GM18873 (cell line): Measurements from ENCODE around the gene AHCYL1.

ENCODE experiments used
- ATAC-seq: cut with Tn5 transposase; IDR thresholded peaks from one replicate; pipeline ENCODE4 v1.9.1; 2021; ENCODE audit warnings: mild to moderate bottlenecking, moderate library complexity, moderate number of reproducible peaks; ENCODE audit not compliant: unreplicated experiment, low FRiP score

The AHCYL1 gene

DNA sequence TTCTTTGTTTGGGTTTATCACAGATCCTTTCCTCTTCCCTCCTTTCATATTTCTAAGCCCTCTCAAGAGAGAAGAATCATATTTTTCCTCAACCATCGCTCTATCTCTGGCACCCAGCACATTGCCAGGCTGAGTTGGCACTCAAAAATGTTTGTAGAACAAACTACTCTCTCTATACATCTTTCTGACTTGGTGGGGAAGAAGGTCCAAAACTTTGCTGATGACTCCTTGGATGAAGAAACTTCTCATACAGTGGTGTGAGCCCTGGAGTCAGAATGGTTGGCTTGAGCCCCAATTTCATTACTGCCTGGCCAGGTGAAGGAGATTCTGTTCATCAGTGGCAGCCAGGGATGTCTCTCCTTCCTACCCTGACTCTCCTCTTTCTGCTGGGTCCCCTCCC is 74.0 kb downstream of the AHCYL1 start:
- no peak for ATAC-seq

DNA sequence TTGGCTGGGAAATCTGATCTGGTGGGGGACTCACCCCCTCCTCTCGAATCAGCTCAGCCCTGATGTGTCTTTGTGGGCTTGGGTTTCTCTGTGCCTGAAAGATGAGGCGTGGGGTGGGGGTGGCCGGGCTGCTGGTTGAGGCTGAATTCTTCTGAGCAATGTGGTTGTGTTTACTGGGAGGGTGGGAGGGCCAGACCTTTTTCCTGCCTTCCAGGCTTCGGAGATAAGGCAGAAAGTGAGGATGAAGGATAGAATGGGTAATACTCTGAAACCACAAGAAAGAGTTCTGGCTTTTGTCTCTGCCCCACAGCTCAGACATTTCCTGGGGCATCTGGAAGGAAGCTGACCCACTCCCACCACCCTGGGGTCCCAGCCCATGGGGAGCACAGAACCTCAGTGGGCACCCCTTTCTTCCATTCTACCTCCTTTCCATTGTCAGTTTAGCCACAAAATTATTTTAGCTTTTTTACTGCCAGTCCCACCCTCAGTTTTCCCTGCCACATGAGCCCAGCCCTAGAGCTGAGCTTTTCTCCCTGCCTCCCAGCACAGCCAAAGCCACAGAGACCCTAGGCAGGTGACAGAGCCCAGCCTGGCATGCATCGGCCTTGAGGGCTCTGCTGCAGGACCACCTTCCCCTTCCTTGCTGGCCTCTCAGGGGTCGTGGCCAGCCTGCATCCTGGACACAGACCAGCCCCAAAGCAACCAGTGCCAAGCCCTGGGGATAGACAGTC is 74.7 kb downstream of the AHCYL1 start:
- no peak for ATAC-seq

DNA sequence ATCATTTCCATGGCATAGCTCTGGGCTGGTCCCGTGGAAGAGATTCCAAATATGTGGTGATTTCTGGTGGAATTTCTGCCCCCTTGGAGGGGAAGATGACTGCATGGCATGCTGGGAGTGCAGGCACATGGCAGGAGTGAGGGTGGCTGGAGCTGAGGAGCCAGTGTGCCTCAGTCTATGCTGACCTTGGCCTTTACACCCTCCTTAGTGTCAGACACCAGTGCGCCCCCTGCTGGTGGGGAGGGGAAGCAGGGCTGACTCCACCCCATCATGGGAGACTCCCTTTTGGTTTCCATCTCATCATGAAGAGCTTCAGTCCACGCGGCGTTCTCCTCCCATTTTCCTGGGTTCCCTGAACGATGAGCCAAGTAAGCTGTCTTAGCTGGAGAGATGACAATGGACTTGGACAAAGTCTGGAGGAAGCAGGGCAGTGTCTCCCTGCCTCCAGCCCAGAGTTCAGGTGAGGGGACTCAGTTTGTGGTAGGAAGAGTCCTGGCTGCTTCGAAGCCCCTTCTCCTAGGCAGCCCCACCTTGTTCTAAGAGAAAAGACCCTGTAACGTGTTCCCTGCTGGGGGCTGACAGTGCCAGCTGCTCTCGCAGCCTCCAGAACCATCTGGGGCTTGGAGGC is 75.6 kb downstream of the AHCYL1 start:
- ATAC-seq, result no peak

DNA sequence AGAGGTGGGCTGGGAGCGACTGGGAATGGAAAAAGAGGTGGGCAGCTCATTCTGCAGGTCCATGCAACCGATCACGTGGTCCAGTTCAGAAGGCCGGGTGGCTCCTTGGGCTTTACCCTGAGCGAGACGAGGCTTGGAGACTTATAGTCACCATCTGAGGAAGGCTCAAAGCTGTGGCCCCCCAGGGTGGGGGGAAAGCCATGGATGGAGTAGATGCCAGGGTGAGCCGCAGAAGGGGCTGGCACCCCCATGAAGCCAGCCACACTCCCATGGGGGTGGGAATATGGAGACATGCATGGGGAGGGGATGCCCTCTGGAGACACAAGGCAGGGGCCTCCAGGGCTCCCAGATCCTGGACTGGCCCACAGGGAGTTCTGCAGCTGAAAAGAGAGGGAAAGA is 76.1 kb downstream of the AHCYL1 start:
- no peak for ATAC-seq

DNA sequence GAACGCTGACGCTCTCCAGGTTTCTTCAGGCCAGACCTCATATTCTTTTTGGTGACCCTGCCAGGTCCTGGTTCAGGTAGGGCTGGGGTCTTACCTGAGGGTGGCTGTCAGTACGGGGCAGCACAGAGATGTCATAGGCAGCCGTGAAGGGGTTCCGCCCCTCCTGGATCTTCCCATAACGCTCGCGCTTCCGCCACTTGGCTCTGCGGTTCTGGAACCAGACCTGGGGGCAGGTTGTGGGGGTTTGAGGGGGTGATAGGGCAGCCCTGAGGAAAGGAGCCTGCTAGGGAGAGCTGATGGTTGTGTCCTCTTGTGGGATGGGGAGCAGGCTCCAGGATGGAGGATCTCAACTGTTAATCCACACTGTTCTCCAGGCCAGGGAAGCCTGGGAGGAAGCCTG is 76.8 kb downstream of the AHCYL1 start:
- ATAC-seq, result no peak

DNA sequence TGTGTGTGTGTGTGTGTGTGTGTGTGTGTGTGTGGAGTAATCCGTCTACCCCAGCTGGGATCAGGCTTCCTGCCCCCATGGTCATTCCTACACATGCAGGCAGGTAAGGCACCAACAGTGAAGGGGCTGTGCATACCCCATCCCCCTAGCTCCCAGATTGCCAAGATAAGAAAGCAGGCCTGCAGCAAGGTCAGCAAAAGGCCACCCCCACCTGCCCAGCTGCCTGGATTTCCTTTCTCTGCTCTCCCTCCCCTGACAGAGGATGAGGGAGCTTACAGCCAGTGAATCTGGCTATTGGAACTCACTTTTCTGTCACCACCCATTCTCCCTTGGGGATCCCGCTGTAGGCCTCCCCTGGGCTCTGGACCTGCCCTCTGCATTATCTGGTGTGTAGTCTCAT is 78.0 kb downstream of the AHCYL1 start:
- ATAC-seq, result no peak

DNA sequence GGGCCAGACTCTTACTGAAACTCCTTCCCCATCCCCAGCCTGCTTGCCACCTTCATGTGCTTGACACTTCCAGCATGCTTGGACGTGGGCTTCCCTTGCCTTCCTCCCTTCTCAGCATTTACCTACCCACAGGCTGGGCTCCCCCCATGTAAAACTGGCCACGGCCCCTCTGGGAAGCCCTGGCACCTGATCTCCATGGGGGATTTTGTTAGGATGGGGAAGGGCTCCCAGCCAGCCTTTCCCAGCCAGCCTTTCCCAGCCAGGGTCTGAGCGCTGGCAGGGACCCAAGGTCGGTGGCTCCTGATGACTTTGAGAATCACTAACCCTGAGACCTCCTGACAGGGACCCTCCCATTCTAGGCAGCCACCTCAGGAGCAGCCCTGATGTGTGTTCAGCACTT is 79.2 kb downstream of the AHCYL1 start:
- no peak for ATAC-seq

DNA sequence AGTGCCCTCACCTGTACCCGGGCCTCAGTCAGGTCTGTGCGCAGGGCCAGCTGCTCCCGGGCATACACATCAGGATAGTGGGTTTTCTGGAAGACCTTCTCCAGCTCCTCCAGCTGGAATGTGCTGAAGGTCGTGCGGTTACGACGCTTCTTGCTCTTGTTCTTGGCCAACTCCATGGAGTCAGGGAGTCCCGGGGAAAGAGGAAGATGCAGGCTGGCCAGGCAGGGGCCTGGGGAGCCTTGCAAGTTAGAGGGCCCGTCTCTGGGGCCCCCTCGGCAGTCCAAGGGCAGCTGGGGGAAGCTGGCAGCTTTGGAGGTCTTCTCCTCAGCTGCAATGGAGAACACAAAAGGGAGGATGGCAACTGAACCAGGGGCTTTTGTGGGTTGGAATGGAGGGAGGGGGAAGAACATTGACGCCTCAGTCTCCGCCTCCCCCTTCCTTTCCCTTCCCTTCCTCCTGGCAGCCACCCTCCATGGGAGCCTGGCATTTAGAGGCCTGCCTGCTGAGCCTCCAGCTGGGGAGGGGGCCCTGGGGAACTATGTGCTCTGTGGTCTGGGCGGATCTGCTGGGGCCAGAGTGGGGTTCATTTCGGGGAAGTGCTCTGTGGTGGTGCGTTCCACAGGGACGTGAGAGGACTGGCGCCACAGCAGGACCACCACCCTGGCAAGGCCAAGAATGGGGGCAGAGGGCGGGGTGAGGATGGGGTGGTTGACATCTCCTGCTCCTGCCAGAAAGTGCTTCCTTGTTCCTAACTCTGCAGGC is 80.2 kb downstream of the AHCYL1 start:
- ATAC-seq, result no peak

DNA sequence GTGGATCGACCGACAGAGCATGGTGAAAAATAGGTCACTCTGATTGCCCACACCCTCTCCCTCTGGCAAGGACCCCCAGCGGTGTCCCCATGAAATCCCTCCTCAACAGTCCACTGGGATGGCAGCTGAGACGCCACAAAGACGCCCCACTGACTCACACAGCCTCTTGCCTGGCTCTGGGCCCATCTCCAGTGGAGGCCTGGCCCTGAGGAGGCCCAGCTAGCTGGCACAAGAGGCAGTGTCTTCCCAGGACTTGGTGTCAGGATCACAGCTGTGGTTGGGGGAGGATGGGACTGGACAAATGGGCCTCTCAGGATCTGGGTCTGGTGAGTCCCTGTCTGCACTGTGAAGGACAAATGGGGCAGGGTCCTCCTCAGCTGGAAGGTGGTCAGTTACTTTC is 81.3 kb downstream of the AHCYL1 start:
- no peak for ATAC-seq

DNA sequence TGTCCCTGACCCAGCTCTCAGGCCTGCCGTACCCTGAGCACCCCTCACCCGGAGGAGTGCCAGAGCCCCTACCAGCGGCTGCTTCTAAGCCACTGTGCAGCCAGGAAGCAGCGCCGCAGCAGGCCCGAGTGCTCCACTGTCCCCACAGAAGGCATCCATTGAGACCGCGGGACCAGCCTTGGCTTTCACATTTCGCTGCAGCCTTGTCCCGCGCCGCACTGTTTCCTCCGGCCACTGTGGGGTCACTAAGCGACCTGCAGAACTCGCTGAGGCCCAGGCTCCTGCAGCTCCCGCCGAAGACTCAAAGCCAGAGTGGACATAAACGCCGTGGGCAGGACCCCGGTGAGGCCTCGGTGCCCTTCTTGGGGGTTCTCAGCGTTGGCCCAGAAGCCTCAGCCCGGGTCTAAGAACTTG is 82.9 kb downstream of the AHCYL1 start:
- no peak for ATAC-seq

DNA sequence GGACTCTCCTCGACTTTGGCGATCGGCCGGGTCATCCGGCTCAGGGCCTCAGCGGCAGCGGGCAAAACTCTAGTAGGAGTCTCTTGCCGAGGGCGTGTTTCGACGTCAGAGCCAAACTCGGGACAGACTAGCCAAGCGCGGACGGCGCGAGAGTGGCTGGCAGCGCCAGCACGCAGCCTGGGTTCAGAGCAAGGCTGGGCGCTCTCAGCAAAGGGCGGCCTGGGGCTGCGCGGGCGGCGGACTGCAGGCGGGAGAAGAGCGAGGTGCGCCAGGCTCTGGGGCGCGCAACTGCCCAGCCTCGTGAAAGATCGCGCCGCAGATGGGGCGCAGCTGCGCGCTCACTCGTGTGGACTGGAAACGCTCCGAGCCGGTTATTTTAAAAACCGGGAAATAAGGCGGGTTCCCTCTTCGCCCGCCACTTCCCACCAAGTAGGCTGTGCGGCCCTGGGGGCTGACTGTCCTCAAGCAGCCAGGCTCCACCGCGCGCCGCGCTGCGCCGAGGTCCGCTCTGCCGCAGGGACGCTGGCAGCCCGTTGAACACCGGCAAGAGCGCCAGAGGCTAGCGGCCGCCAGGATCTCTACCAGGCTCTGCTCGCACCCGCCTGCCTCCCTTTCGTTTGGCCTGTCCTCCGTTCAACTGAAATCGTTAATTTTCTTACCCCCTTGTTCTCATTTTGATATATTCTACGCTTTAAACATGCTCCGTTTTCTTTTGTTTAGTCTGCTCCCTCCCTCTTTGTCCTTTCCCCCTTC is 83.5 kb downstream of the AHCYL1 start:
- no peak for ATAC-seq

DNA sequence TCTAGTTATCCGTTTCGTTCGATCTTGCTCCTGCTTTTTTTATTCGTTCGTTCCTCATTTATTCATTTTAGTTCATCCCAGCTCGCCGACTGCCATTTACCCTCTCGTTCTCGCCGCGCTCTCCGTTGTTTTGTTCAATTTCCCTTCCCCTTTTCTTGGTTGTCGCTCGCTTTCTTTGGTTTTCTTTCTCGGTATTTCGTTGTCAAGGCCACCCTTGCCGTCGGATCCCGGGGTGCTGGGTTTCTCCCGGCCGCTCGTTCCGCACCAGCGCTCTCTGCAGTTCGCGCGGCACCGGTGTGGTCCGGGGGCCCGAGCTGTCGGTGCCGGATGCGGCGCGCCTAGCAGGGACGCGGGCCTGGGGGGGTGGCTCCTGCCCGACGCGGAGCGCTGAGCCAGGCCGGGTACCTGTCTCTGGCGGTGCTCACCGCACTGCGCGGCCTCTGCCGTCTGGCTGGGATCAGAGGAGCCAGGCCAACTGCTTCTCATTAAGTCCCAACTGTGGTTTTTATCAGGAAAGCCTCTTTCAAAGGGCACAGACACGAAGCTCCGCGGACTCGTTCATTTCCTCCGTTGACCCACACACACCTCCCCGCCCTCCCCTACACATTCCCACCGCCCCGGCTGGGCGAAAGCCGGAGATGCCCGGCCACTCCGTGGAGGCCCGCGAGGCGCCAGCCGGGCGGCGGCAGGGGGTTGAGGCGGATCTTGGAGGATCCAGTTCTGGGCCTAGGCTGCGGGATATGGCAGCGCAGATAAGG is 84.3 kb downstream of the AHCYL1 start:
- no peak for ATAC-seq

DNA sequence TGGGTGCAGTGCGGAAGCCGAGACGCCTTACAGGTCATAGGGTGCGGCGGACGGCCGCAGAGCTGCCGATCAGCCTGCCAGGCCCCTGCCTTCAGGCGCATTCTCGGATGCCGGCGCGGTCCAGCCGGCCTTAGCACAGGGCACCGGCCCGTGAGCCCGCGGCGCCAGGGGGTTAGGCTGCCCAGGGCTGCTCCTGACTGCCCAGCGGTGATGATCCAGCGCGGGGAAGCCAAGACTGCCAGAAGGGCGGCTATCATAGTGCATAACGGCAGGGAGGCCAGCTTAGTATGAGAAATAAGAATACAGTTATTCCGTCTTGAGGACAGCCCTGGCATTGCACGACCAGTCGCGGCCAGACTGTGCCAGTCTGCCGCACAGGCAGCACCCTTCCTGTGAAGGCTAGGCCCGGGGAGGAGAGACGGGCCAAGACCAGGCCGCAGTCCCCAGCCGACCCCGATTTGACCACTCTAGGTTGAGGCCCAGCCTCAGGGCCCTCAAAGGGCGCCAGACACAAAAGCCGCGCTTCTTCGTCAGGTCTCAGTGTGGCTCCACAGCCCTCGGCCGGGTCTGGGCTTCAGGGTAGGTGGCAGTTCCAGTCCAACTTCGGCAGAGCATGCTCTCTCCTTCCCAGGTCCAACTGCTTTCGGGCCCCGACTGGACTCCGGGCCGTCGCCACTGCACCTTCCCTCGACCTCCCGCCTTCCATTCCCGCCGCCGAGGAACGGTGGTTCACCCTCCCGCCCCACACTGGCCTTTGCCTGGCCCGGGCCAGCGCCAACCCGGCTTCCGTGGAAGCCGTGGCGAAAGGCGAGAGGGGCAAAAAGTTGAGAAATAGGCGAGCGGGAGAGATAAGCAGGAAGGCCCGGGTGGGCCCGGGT is 85.1 kb downstream of the AHCYL1 start:
- no peak for ATAC-seq

DNA sequence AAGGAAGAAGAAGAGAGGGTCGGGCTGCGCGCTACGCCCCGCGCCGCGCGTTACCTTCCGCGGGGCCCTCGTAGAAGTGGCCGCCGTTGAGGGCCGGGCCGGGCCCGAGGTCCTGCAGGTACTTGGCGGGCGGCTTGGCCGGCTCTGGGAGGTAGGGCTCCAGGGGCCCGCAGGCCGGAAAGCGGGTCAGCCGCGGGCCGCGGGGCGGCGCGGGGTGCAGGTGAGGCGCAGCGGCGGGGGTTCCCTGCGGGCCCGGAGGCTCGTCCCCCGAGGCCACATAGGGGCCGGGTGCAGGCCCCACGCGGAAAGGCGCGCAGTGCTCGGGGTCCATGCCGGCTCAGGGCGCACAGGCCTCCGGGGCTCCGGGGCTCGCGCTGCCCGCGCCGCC is 85.7 kb downstream of the AHCYL1 start:
- ATAC-seq, result no peak

DNA sequence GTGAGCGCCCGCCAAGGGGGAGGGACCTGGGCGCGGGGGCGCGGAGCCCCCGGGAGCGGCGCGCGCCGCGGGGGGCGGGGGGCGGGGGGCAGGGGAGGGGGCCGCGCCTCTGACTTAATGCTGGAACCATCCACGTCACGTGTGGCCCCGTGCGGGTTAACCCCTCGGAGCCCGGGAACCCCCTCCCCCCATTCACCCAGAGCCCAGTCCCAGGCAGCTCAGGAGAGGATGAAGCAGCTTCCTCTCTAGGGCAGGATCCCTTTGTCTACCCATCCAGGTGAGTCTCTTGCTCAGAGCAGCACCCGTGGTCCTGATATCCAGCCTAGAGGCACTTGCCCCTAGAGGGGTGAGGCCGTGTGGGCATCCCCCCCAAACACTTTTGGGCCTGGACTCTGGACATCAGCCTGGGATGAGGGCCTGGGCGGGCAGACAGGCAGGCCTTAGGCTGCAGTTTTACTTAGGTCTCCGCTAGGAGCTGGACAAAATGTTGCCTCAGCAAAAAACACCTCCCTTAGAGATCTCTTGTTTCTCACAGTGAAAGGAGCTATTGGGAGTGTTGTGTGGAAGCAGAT is 86.2 kb downstream of the AHCYL1 start, which contains the start of gene ALX3:
Gene ALX3, minus strand, starts transcription at position 2 of the 572 bp plus-strand sequence. CDS start 60 bp downstream, outside the sequence.
- no peak for ATAC-seq
